SK-N-SH treated with all-trans-retinoic acid at 6 μM for 48 hours (cell line): Measurements from ENCODE around the gene PGGHG.

Experiments used
- ATAC-seq: fragments of 200-7000 bp; cut with Tn5 transposase; 3 replicates; pipeline ENCODE4 v1.9.1; 2020; ENCODE audit warnings: mild to moderate bottlenecking, moderate library complexity
- ARNTL ChIP-seq: fragments of 450-650 bp; formaldehyde crosslinking; IDR thresholded peaks from 2 replicates; pipeline ENCODE4 v1.5.0; 2020; ENCODE audit warnings: low read depth, mild to moderate bottlenecking, moderate library complexity, borderline replicate concordance
- BACH2 ChIP-seq: fragments of 250-450 bp; sonication (Bioruptor Pico); IDR thresholded peaks from 2 replicates; pipeline ENCODE4 v1.9.0; 2021; ENCODE audit warnings: mild to moderate bottlenecking, borderline replicate concordance
- CSDC2 ChIP-seq: fragments of 250-450 bp; sonication (Bioruptor Pico); IDR thresholded peaks from 2 replicates; pipeline ENCODE4 v1.5.0; 2020; ENCODE audit warnings: mild to moderate bottlenecking, moderate library complexity
- GLIS3 ChIP-seq: fragments of 250-450 bp; sonication (Bioruptor Pico); IDR thresholded peaks from 2 replicates; pipeline ENCODE4 v1.5.0; 2020; ENCODE audit warnings: mild to moderate bottlenecking, moderate library complexity
- ISL1 ChIP-seq: fragments of 250-450 bp; sonication (Bioruptor Pico); IDR thresholded peaks from 2 replicates; pipeline ENCODE4 v2.1.2; 2022; ENCODE audit warnings: mild to moderate bottlenecking, moderate library complexity
- OSR1 ChIP-seq: fragments of 250-450 bp; sonication (Bioruptor Pico); IDR thresholded peaks from 2 replicates; pipeline ENCODE4 v1.8.0; 2022; ENCODE audit warnings: moderate library complexity, mild to moderate bottlenecking, inconsistent platforms
- PPARA ChIP-seq: fragments of 250-450 bp; sonication (Bioruptor Pico); IDR thresholded peaks from 2 replicates; pipeline ENCODE4 v1.5.0; 2020; ENCODE audit warnings: mild to moderate bottlenecking, borderline replicate concordance
- RARB ChIP-seq: fragments of 250-450 bp; sonication (Bioruptor Pico); IDR thresholded peaks from 2 replicates; pipeline ENCODE4 v1.8.0; 2021; ENCODE audit warnings: mild to moderate bottlenecking, moderate library complexity
- TCF4 ChIP-seq: fragments of 250-450 bp; sonication (Bioruptor Pico); IDR thresholded peaks from 2 replicates; pipeline ENCODE4 v1.8.0; 2021; ENCODE audit warnings: mild to moderate bottlenecking, moderate library complexity, borderline replicate concordance
- TOX ChIP-seq: fragments of 250-450 bp; sonication (Bioruptor Pico); IDR thresholded peaks from 2 replicates; pipeline ENCODE4 v1.8.0; 2021; ENCODE audit warnings: mild to moderate bottlenecking, moderate library complexity, borderline replicate concordance
- ZC3H10 ChIP-seq: fragments of 250-450 bp; sonication (Bioruptor Pico); IDR thresholded peaks from 2 replicates; pipeline ENCODE4 v1.5.1; 2021; ENCODE audit warnings: mild to moderate bottlenecking, moderate library complexity
- ZFP30 ChIP-seq: fragments of 450-650 bp; formaldehyde crosslinking; IDR thresholded peaks from 2 replicates; pipeline ENCODE4 v1.5.0; 2022; ENCODE audit warnings: mild to moderate bottlenecking, moderate library complexity
- ZNF565 ChIP-seq: fragments of 450-650 bp; formaldehyde crosslinking; conservative IDR thresholded peaks from 2 replicates; pipeline ENCODE4 v1.5.0; 2020; ENCODE audit warnings: low read depth, mild to moderate bottlenecking, moderate library complexity
- ZNF8 ChIP-seq: fragments of 450-650 bp; formaldehyde crosslinking; IDR thresholded peaks from 2 replicates; pipeline ENCODE4 v1.5.0; 2020; ENCODE audit warnings: mild to moderate bottlenecking, moderate library complexity
- TF ChIP-seq, protein P1 (sequence below): fragments of 250-450 bp; sonication (Bioruptor Pico); IDR thresholded peaks from 2 replicates; pipeline ENCODE4 v1.8.0; 2021; ENCODE audit warnings: low read depth, mild to moderate bottlenecking, moderate library complexity, borderline replicate concordance
- TF ChIP-seq, protein P2 (sequence below): fragments of 250-450 bp; sonication (Bioruptor Pico); IDR thresholded peaks from 2 replicates; pipeline ENCODE4 v1.5.1; 2021; ENCODE audit warnings: mild to moderate bottlenecking, moderate library complexity
- TF ChIP-seq, protein P3 (sequence below): fragments of 250-450 bp; sonication (Bioruptor Pico); IDR thresholded peaks from 2 replicates; pipeline ENCODE4 v1.5.1; 2020; ENCODE audit warnings: low read depth, mild to moderate bottlenecking, moderate library complexity
- TF ChIP-seq, protein P4 (sequence below): fragments of 250-450 bp; sonication (Bioruptor Pico); IDR thresholded peaks from 2 replicates; pipeline ENCODE4 v1.5.0; 2020; ENCODE audit warnings: mild to moderate bottlenecking, moderate library complexity
- TF ChIP-seq, protein P5 (sequence below): fragments of 250-450 bp; sonication (Bioruptor Pico); IDR thresholded peaks from 2 replicates; pipeline ENCODE4 v1.8.0; 2020; ENCODE audit warnings: mild to moderate bottlenecking, moderate library complexity, borderline replicate concordance

Gene PGGHG

DNA sequence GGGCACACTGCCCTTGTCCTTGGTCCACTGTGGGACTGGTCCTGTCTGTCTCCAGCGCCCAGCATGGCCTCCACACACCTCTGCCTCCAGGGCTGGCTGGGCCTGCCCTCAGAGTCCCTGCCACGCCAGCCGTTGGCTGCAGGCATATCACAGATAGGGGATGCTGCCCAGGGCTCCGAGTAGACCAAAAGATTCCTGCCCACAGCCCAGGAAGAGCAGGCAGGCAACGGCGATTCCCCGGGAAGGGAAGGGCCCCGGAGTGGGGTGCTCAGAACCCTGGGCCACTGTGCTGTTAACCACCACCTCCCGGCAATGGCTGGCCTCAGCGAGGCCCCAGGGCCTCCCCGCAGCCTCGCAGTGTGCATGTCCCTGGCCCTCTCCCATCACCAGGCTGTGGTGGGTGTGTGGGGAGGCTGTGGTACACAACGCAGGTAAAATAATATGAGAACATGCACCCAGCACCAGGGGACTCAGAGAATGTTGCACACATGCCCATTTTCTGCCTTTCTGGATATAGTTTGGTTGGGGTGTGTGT lies 8.2 kb downstream of the PGGHG start:
- no peak for ATAC-seq
- TF ChIP-seq, protein P1, sequence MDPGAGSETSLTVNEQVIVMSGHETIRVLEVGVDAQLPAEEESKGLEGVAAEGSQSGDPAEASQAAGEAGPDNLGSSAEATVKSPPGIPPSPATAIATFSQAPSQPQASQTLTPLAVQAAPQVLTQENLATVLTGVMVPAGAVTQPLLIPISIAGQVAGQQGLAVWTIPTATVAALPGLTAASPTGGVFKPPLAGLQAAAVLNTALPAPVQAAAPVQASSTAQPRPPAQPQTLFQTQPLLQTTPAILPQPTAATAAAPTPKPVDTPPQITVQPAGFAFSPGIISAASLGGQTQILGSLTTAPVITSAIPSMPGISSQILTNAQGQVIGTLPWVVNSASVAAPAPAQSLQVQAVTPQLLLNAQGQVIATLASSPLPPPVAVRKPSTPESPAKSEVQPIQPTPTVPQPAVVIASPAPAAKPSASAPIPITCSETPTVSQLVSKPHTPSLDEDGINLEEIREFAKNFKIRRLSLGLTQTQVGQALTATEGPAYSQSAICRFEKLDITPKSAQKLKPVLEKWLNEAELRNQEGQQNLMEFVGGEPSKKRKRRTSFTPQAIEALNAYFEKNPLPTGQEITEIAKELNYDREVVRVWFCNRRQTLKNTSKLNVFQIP (CRISPR knock-in tag), result no peak

DNA sequence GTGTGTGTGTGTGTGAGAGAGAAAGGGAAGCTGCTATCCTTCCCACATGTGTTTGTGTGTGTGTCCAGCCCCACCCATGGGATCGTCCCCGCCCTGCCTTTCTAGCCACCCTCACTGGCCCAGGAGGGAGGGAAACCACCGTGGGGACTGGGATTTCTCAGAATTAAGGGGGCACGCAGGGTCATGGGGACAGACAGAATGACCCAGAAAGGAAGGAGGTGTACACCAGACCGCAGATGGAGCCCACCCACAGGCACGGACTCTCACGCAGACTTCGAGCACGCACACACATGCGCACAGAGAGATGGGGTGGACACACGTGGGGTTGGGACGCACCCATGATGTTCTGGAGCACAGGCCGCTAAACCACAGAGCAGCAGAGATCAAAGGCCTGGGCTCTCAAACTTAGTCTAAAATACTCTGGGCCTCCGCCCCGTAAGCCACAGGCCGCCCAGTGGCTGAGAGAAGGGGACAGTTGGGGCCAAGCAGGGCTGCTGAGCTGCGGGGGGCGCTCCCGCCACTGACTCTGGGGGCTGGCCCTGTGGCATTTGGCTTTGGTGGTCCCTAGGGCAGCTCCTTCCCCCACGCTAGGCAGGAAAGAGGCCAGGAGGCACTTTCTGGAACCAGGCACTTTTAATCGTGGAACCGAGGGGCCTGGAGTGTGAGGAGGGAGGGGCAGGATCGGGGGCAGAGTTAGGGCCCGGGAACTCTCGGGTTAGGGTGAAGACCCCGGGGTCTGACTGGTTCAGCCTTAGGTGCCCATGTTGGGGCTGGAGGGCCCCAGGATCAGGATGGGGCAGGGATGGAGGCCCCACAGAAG lies 8.9 kb downstream of the PGGHG start:
- TF ChIP-seq ZNF565 (CRISPR knock-in tag) (no peak), GLIS3 (CRISPR knock-in tag) (no peak), CSDC2 (CRISPR knock-in tag) (no peak), ZC3H10 (CRISPR knock-in tag) (no peak), PPARA (no peak), ZNF8 (CRISPR knock-in tag) (no peak)
- TF ChIP-seq, protein P2, sequence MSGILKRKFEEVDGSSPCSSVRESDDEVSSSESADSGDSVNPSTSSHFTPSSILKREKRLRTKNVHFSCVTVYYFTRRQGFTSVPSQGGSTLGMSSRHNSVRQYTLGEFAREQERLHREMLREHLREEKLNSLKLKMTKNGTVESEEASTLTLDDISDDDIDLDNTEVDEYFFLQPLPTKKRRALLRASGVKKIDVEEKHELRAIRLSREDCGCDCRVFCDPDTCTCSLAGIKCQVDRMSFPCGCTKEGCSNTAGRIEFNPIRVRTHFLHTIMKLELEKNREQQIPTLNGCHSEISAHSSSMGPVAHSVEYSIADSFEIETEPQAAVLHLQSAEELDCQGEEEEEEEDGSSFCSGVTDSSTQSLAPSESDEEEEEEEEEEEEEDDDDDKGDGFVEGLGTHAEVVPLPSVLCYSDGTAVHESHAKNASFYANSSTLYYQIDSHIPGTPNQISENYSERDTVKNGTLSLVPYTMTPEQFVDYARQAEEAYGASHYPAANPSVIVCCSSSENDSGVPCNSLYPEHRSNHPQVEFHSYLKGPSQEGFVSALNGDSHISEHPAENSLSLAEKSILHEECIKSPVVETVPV (CRISPR knock-in tag), result no peak
- TF ChIP-seq, protein P3, sequence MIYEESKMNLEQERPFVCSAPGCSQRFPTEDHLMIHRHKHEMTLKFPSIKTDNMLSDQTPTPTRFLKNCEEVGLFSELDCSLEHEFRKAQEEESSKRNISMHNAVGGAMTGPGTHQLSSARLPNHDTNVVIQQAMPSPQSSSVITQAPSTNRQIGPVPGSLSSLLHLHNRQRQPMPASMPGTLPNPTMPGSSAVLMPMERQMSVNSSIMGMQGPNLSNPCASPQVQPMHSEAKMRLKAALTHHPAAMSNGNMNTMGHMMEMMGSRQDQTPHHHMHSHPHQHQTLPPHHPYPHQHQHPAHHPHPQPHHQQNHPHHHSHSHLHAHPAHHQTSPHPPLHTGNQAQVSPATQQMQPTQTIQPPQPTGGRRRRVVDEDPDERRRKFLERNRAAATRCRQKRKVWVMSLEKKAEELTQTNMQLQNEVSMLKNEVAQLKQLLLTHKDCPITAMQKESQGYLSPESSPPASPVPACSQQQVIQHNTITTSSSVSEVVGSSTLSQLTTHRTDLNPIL, result no peak
- TF ChIP-seq, protein P1 (CRISPR knock-in tag), result no peak
- TF ChIP-seq, protein P4, sequence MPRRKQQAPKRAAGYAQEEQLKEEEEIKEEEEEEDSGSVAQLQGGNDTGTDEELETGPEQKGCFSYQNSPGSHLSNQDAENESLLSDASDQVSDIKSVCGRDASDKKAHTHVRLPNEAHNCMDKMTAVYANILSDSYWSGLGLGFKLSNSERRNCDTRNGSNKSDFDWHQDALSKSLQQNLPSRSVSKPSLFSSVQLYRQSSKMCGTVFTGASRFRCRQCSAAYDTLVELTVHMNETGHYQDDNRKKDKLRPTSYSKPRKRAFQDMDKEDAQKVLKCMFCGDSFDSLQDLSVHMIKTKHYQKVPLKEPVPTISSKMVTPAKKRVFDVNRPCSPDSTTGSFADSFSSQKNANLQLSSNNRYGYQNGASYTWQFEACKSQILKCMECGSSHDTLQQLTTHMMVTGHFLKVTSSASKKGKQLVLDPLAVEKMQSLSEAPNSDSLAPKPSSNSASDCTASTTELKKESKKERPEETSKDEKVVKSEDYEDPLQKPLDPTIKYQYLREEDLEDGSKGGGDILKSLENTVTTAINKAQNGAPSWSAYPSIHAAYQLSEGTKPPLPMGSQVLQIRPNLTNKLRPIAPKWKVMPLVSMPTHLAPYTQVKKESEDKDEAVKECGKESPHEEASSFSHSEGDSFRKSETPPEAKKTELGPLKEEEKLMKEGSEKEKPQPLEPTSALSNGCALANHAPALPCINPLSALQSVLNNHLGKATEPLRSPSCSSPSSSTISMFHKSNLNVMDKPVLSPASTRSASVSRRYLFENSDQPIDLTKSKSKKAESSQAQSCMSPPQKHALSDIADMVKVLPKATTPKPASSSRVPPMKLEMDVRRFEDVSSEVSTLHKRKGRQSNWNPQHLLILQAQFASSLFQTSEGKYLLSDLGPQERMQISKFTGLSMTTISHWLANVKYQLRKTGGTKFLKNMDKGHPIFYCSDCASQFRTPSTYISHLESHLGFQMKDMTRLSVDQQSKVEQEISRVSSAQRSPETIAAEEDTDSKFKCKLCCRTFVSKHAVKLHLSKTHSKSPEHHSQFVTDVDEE (CRISPR knock-in tag), result no peak
- TF ChIP-seq, all 23 proteins: peak for 0
- no peak for ATAC-seq

DNA sequence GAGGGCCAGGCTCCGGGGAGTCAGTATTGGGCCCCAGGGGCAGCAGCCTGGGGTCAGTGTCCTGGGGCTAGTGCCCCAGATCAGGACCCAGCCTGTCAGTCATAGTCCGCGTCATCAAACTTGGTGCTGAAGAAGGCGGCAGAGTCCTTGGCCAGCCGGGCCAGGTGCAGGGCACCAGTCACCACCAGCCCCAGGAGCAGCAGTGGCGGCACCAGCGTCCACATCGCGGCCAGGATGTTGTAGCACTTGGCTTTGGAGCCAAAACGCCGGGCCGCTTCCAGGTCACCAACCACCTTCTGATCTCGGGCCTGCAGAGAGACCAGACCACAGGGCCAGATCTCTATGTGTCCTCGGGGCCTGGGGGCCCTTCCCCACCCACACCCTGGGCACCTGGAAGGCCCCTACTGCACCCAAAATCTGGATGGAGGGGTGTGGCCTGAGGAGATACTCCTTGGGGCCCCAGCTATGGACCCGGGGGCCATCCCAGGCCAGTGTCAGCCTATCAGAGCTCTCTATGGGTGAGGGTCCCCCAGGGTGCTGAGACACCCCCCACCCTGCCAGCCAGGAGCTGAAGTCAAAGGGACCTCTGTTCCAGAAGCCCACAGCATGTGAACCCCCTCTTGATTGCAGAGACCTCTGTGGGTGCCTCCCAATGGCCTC lies 9.6 kb downstream of the PGGHG start:
- ATAC-seq, result no peak
- TF ChIP-seq TCF4 (CRISPR knock-in tag) (no peak), TOX (no peak), ZFP30 (CRISPR knock-in tag) (no peak), ISL1 (CRISPR knock-in tag) (no peak), ARNTL (no peak), ZNF565 (CRISPR knock-in tag) (no peak), RARB (CRISPR knock-in tag) (no peak), OSR1 (CRISPR knock-in tag) (no peak), ZC3H10 (CRISPR knock-in tag) (no peak), BACH2 (no peak)
- TF ChIP-seq, protein P1 (CRISPR knock-in tag), result no peak
- TF ChIP-seq, protein P5, sequence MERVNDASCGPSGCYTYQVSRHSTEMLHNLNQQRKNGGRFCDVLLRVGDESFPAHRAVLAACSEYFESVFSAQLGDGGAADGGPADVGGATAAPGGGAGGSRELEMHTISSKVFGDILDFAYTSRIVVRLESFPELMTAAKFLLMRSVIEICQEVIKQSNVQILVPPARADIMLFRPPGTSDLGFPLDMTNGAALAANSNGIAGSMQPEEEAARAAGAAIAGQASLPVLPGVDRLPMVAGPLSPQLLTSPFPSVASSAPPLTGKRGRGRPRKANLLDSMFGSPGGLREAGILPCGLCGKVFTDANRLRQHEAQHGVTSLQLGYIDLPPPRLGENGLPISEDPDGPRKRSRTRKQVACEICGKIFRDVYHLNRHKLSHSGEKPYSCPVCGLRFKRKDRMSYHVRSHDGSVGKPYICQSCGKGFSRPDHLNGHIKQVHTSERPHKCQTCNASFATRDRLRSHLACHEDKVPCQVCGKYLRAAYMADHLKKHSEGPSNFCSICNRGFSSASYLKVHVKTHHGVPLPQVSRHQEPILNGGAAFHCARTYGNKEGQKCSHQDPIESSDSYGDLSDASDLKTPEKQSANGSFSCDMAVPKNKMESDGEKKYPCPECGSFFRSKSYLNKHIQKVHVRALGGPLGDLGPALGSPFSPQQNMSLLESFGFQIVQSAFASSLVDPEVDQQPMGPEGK, result no peak
- TF ChIP-seq, protein P3, result no peak
- TF ChIP-seq, protein P2 (CRISPR knock-in tag), result no peak
